Upper lobe of left lung (tissue), 6 donors: Measurements from ENCODE around the gene ROBO1. TPM values are rescaled to one million over a fixed set of nuclear protein-coding genes. Genes with fewer than 3 reads are reported as not detected.

Experiments used
- ATAC-seq, 2 donors: fragments of 200-7000 bp; cut with Tn5 transposase; one replicate each; pipeline ENCODE4 v1.9.1; 2022; ENCODE audit warnings: mild to moderate bottlenecking in 2 of 2, moderate library complexity in 2 of 2; ENCODE audit not compliant: low FRiP score in 2 of 2
- DNase-seq, 2 donors: peaks; one replicate each; pipeline ENCODE4 v3.0.0-alpha.2; 2019 to 2020
- H3K27ac ChIP-seq, 4 donors: fragments of 200-600 bp; sonication (generic); one replicate each; pipeline ENCODE4 v1.5.1; 2016 to 2019
- H3K27me3 ChIP-seq, 4 donors: fragments of 200-600 bp; sonication (generic); one replicate each; pipeline ENCODE4 v1.5.1; 2017 to 2019
- H3K36me3 ChIP-seq, 4 donors: fragments of 200-600 bp; sonication (generic); one replicate each; pipeline ENCODE4 v1.5.1; 2016 to 2019
- H3K4me1 ChIP-seq, 4 donors: fragments of 200-600 bp; sonication (generic); one replicate each; pipeline ENCODE4 v1.5.1; 2018 to 2019
- H3K4me3 ChIP-seq, 4 donors: fragments of 200-600 bp; sonication (generic); one replicate each; pipeline ENCODE4 v1.5.1; 2017 to 2019; ENCODE audit warnings: mild to moderate bottlenecking in 2 of 4, moderate library complexity in 1 of 4
- H3K9me3 ChIP-seq, 4 donors: fragments of 200-600 bp; sonication (generic); one replicate each; pipeline ENCODE4 v1.5.1; 2018 to 2019
- CTCF ChIP-seq, 6 experiments: fragments of 450-650 bp in 4 of 6; fragments of 200-600 bp in 2 of 6; sonication (generic) in 2 of 6; IDR thresholded peaks; one replicate each; pipeline ENCODE4 v1.5.1; 2016 to 2019; ENCODE audit warnings: antibody characterized with exemption in 6 of 6
- EP300 ChIP-seq, 4 donors: sonication (generic); formaldehyde crosslinking; IDR thresholded peaks; one replicate each; pipeline ENCODE4 v1.5.1; 2017; ENCODE audit warnings: antibody characterized with exemption in 4 of 4, control low read depth in 2 of 4
- POLR2A ChIP-seq, 4 donors: fragments of 450-650 bp; IDR thresholded peaks; one replicate each; pipeline ENCODE4 v1.5.1; 2016 to 2017; ENCODE audit warnings: antibody characterized with exemption in 4 of 4, mild to moderate bottlenecking in 2 of 4
- POLR2AphosphoS5 ChIP-seq, 2 donors: sonication (generic); formaldehyde crosslinking; IDR thresholded peaks; one replicate each; pipeline ENCODE4 v1.5.1; 2017; ENCODE audit warnings: antibody characterized with exemption in 2 of 2
- whole genome bisulfite sequencing, 2 donors: methylation state at CpG; one replicate each; pipeline ENCODE4 v1.1.5; 2017 to 2018; 5-methylcytosine and 5-hydroxymethylcytosine counted together
- total RNA-seq, 6 donors: library from RNA; depleted of rRNA in 4 of 6; stranded (reverse); fragments of >200 nt in 4 of 6; gene quantifications; one replicate each; pipeline versions ENCODE4 v1.1.0 to v1.2.1, GENCODE V29; 2016 to 2021
- donor health status: DM: no; HTN: no; CAD: no; lungs with moderate emphysema.
- donor health status: DM: no; HTN: yes; CAD: no; lungs with severe emphysema.

The ROBO1 gene
- total RNA-seq, 6 donors from 2014 or later, result 10.5 to 29.0 (median 18.0) TPM

- no peak overlapping the region for H3K27ac ChIP-seq
- no peaks in the 10 kb centered on the region for H3K9me3 ChIP-seq
- no peak overlapping the region for H3K4me3 ChIP-seq
- ATAC-seq, result no peak
- H3K4me1 ChIP-seq, result peaks cover 0 to 11% (median 2%) of the 10 kb centered on the region in 4 donors
- DNase-seq, result no peak
- 50 to 55% methylated on average over 3 of the region's 3 CpGs for WGBS, 2 donors
- H3K36me3 ChIP-seq, result no peaks in the 10 kb centered on the region
- TF ChIP-seq POLR2AphosphoS5 (IDR thresholded peaks at IDR 0.05), result no peak
- no peak for TF ChIP-seq CTCF (IDR thresholded peaks at IDR 0.05)
- H3K27me3 ChIP-seq, result no peaks in the 10 kb centered on the region
These were observed 1125.4 kb downstream of the ROBO1 start for GRCh38 chr3:78642226-78643035.

GRCh38 chr3:78641703-78642102, 1126.1 kb downstream of the ROBO1 start:
- WGBS, 2 donors, result 70 to 75% methylated on average over 2 of the region's 2 CpGs
- H3K4me3 ChIP-seq, result no peak overlapping the region
- TF ChIP-seq POLR2A (IDR thresholded peaks at IDR 0.05), result no peak
- no peak for TF ChIP-seq EP300 (IDR thresholded peaks at IDR 0.05)
- no peak for TF ChIP-seq CTCF (IDR thresholded peaks at IDR 0.05)
- no peak for TF ChIP-seq POLR2AphosphoS5 (IDR thresholded peaks at IDR 0.05)
- no peak for ATAC-seq
- H3K27ac ChIP-seq, result no peak overlapping the region
- no peaks in the 10 kb centered on the region for H3K27me3 ChIP-seq
- DNase-seq, result no peak
- peaks cover 0 to 11% (median 2%) of the 10 kb centered on the region in 4 donors for H3K4me1 ChIP-seq
- no peaks in the 10 kb centered on the region for H3K9me3 ChIP-seq
- no peaks in the 10 kb centered on the region for H3K36me3 ChIP-seq

- no peaks in the 10 kb centered on the region for H3K27me3 ChIP-seq
- H3K36me3 ChIP-seq, result no peaks in the 10 kb centered on the region
- H3K9me3 ChIP-seq, result no peaks in the 10 kb centered on the region
- WGBS, 2 donors, result 68 to 72% methylated on average over 3 of the region's 3 CpGs
- H3K4me1 ChIP-seq, result no peaks in the 10 kb centered on the region
- no peak for TF ChIP-seq POLR2A (IDR thresholded peaks at IDR 0.05)
- no peak for TF ChIP-seq POLR2AphosphoS5 (IDR thresholded peaks at IDR 0.05)
- no peak overlapping the region for H3K27ac ChIP-seq
- no peak for ATAC-seq
- H3K4me3 ChIP-seq, result no peak overlapping the region
- no peak for DNase-seq
These were observed 1133.5 kb downstream of the ROBO1 start for GRCh38 chr3:78634316-78634715.

- H3K36me3 ChIP-seq, result no peaks in the 10 kb centered on the region
- no peaks in the 10 kb centered on the region for H3K27me3 ChIP-seq
- no peaks in the 10 kb centered on the region for H3K9me3 ChIP-seq
- H3K27ac ChIP-seq, result no peak overlapping the region
- ATAC-seq (peak in 1 of 2 donors; percentile 26), DNase-seq (no peak)
- H3K4me1 ChIP-seq, result no peaks in the 10 kb centered on the region
- WGBS, 2 donors, result 65 to 74% methylated on average over 4 of the region's 4 CpGs
- TF ChIP-seq EP300 (IDR thresholded peaks at IDR 0.05) (no peak), POLR2AphosphoS5 (IDR thresholded peaks at IDR 0.05) (no peak)
- H3K4me3 ChIP-seq, result no peak overlapping the region
These were observed 1134.2 kb downstream of the ROBO1 start for GRCh38 chr3:78633626-78634025.

GRCh38 chr3:78632925-78633553, 1134.8 kb downstream of the ROBO1 start:
- Histone ChIP-seq H3K4me3 (no peak overlapping the region), H3K36me3 (no peaks in the 10 kb centered on the region), H3K4me1 (no peaks in the 10 kb centered on the region), H3K27ac (no peak overlapping the region), H3K9me3 (no peaks in the 10 kb centered on the region), H3K27me3 (no peaks in the 10 kb centered on the region)
- WGBS, 2 donors, result 71 to 75% methylated on average over 6 of the region's 6 CpGs
- TF ChIP-seq POLR2A (IDR thresholded peaks at IDR 0.05), result no peak
- TF ChIP-seq EP300 (IDR thresholded peaks at IDR 0.05), result no peak
- no peak for TF ChIP-seq CTCF (IDR thresholded peaks at IDR 0.05)
- no peak for TF ChIP-seq POLR2AphosphoS5 (IDR thresholded peaks at IDR 0.05)
- DNase-seq (no peak), ATAC-seq (peak in 1 of 2 donors; percentile 12)
